Neural cell (in vitro differentiated cells): ENCODE results near the gene MRPL42. TPM values are rescaled to one million over a fixed set of nuclear protein-coding genes. Genes with fewer than 3 reads are reported as not detected.
A peak's percentile ranks its signal among the peaks of the same experiment; 100 is the strongest.

Source experiments
- H2AFZ ChIP-seq: fragments of 200-600, 300-800 bp; sonication (generic), shearing (Covaris generic); 2 replicates; pipeline ENCODE4 v1.6.0; 2014; ENCODE audit warnings: low read depth, mild to moderate bottlenecking, antibody characterized with exemption, low read length, moderate library complexity
- H3F3A ChIP-seq: fragments of 200-600 bp; shearing (Covaris generic); 2 replicates; pipeline ENCODE4 v1.6.1; 2016; ENCODE audit warnings: mild to moderate bottlenecking, moderate library complexity, mixed read lengths, antibody characterized with exemption, low read length; ENCODE audit not compliant: insufficient read depth, poor library complexity, severe bottlenecking
- H3K27ac ChIP-seq: fragments of 200-600, 300-800 bp; sonication (generic), shearing (Covaris generic); 2 replicates; pipeline ENCODE4 v1.5.1; 2014; ENCODE audit warnings: mild to moderate bottlenecking, low read length, moderate library complexity
- H3K27me3 ChIP-seq: fragments of 300-800, 200-600 bp; sonication (generic), shearing (Covaris generic); 2 replicates; pipeline ENCODE4 v1.6.0; 2014; ENCODE audit warnings: mild to moderate bottlenecking, low read depth, low read length, moderate library complexity; ENCODE audit not compliant: insufficient read depth
- H3K36me3 ChIP-seq: fragments of 300-800, 200-600 bp; sonication (generic), shearing (Covaris generic); 2 replicates; pipeline ENCODE4 v1.5.1; 2014; ENCODE audit warnings: mild to moderate bottlenecking, antibody characterized with exemption, low read length, moderate library complexity; ENCODE audit not compliant: insufficient read depth
- H3K4me2 ChIP-seq: fragments of 300-800, 200-600 bp; sonication (generic), shearing (Covaris generic); 2 replicates; pipeline ENCODE4 v1.6.0; 2014; ENCODE audit warnings: mild to moderate bottlenecking, low read length
- H3K4me3 ChIP-seq: fragments of 300-800, 200-600 bp; sonication (generic), shearing (Covaris generic); 2 replicates; pipeline ENCODE4 v1.5.1; 2014; ENCODE audit warnings: mild to moderate bottlenecking, low read length, moderate library complexity
- H3K79me2 ChIP-seq: fragments of 200-600 bp; shearing (Covaris generic); replicated peaks from 2 replicates; pipeline ENCODE4 v1.6.0; 2014; ENCODE audit warnings: mild to moderate bottlenecking, low read length, moderate library complexity; ENCODE audit not compliant: insufficient read depth
- H3K9ac ChIP-seq: fragments of 300-800, 200-600 bp; sonication (generic), shearing (Covaris generic); 2 replicates; pipeline ENCODE4 v1.6.1; 2016; ENCODE audit warnings: mild to moderate bottlenecking, low read length, mixed read lengths
- H3K9me2 ChIP-seq: fragments of 200-600 bp; shearing (Covaris generic); 2 replicates; pipeline ENCODE4 v1.6.1; 2016; ENCODE audit warnings: mild to moderate bottlenecking, low read length, mixed read lengths; ENCODE audit not compliant: insufficient read depth
- H3K9me3 ChIP-seq: fragments of 200-600, 300-800 bp; sonication (generic), shearing (Covaris generic); 2 replicates; pipeline ENCODE4 v1.6.1; 2016; ENCODE audit warnings: mild to moderate bottlenecking, mixed run types, low read length, moderate library complexity, mixed read lengths
- H4K20me1 ChIP-seq: fragments of 200-600 bp; shearing (Covaris generic); 2 replicates; pipeline ENCODE4 v1.6.1; 2016; ENCODE audit warnings: mild to moderate bottlenecking, mixed run types; ENCODE audit not compliant: insufficient read depth
- EP300 ChIP-seq: fragments of 450-650 bp; conservative IDR thresholded peaks from 2 replicates; pipeline ENCODE4 v1.6.1; 2014; ENCODE audit warnings: antibody characterized with exemption, mild to moderate bottlenecking, moderate library complexity; ENCODE audit not compliant: poor library complexity, severe bottlenecking
- EZH2 ChIP-seq: fragments of 200-600, 300-800 bp; shearing (Covaris generic), sonication (generic); IDR thresholded peaks from 2 replicates; pipeline ENCODE4 v1.6.1; 2014; ENCODE audit warnings: antibody characterized with exemption, low read length, borderline replicate concordance, mild to moderate bottlenecking; ENCODE audit not compliant: insufficient read depth, poor library complexity, severe bottlenecking
- MXI1 ChIP-seq: fragments of 450-650 bp; conservative IDR thresholded peaks from 2 replicates; pipeline ENCODE4 v1.6.1; 2014; ENCODE audit warnings: antibody characterized with exemption, mild to moderate bottlenecking; ENCODE audit not compliant: poor library complexity, severe bottlenecking
- POLR2AphosphoS5 ChIP-seq: IDR thresholded peaks from 2 replicates; pipeline ENCODE4 v1.6.1; 2012
- RAD21 ChIP-seq: fragments of 450-650 bp; conservative IDR thresholded peaks from 2 replicates; pipeline ENCODE4 v1.6.1; 2014; ENCODE audit warnings: antibody characterized with exemption, mild to moderate bottlenecking, moderate library complexity
- SMC3 ChIP-seq: fragments of 450-650 bp; conservative IDR thresholded peaks from 2 replicates; pipeline ENCODE4 v1.6.1; 2014; ENCODE audit warnings: antibody characterized with exemption, mild to moderate bottlenecking, moderate library complexity; ENCODE audit not compliant: poor library complexity
- TAF1 ChIP-seq: IDR thresholded peaks from 2 replicates; pipeline ENCODE4 v1.6.1; 2012; ENCODE audit warnings: low read depth
- polyA plus RNA-seq: library from polyadenylated mRNA; depleted of rRNA; stranded (reverse); fragments of >200 nt; gene quantifications from 2 replicates; pipeline ENCODE4 v1.2.3, GENCODE V29; 2014
- TF ChIP-seq, protein P1 (sequence below): IDR thresholded peaks from 2 replicates; pipeline ENCODE4 v1.6.1; 2012; ENCODE audit warnings: borderline replicate concordance
- TF ChIP-seq, protein P2 (sequence below): fragments of 450-650 bp; IDR thresholded peaks from 2 replicates; pipeline ENCODE4 v1.5.1; 2014; ENCODE audit warnings: antibody characterized with exemption, mild to moderate bottlenecking, moderate library complexity; ENCODE audit not compliant: poor library complexity, severe bottlenecking

Gene MRPL42
- polyA plus RNA-seq, 1 donor from 2014 or later = 260 TPM

DNA sequence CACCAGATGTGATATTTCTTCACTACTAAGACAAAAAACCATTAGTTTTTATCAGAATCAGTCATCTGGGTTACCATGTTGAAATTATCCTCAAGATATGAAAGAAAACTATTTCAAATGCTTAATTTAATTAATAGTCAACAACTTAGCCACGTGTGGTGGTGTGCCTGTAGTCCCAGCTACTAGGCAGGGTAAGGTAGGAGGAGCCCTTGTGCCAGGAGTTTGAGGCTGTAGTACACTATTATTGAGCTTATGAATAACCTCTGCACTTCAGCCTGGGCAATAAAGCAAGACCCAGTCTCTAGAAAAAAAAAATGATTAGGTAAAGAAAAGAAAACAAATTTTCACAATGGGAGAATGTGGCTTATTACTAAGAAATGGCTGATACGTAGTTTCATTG, 33.4 kb downstream of the MRPL42 start:
- H3K4me2 ChIP-seq = no peak overlapping the region
- H3K27ac ChIP-seq = no peak overlapping the region
- no peaks in the 10 kb centered on the region for H3K27me3 ChIP-seq
- H3K79me2 ChIP-seq = no peaks in the 10 kb centered on the region
- TF ChIP-seq TAF1 (no peak), SMC3 (no peak), EZH2 (no peak), EP300 (no peak), POLR2AphosphoS5 (no peak), MXI1 (no peak), RAD21 (no peak)
- TF ChIP-seq, protein P1, sequence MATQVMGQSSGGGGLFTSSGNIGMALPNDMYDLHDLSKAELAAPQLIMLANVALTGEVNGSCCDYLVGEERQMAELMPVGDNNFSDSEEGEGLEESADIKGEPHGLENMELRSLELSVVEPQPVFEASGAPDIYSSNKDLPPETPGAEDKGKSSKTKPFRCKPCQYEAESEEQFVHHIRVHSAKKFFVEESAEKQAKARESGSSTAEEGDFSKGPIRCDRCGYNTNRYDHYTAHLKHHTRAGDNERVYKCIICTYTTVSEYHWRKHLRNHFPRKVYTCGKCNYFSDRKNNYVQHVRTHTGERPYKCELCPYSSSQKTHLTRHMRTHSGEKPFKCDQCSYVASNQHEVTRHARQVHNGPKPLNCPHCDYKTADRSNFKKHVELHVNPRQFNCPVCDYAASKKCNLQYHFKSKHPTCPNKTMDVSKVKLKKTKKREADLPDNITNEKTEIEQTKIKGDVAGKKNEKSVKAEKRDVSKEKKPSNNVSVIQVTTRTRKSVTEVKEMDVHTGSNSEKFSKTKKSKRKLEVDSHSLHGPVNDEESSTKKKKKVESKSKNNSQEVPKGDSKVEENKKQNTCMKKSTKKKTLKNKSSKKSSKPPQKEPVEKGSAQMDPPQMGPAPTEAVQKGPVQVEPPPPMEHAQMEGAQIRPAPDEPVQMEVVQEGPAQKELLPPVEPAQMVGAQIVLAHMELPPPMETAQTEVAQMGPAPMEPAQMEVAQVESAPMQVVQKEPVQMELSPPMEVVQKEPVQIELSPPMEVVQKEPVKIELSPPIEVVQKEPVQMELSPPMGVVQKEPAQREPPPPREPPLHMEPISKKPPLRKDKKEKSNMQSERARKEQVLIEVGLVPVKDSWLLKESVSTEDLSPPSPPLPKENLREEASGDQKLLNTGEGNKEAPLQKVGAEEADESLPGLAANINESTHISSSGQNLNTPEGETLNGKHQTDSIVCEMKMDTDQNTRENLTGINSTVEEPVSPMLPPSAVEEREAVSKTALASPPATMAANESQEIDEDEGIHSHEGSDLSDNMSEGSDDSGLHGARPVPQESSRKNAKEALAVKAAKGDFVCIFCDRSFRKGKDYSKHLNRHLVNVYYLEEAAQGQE = no peak
- TF ChIP-seq, protein P2, sequence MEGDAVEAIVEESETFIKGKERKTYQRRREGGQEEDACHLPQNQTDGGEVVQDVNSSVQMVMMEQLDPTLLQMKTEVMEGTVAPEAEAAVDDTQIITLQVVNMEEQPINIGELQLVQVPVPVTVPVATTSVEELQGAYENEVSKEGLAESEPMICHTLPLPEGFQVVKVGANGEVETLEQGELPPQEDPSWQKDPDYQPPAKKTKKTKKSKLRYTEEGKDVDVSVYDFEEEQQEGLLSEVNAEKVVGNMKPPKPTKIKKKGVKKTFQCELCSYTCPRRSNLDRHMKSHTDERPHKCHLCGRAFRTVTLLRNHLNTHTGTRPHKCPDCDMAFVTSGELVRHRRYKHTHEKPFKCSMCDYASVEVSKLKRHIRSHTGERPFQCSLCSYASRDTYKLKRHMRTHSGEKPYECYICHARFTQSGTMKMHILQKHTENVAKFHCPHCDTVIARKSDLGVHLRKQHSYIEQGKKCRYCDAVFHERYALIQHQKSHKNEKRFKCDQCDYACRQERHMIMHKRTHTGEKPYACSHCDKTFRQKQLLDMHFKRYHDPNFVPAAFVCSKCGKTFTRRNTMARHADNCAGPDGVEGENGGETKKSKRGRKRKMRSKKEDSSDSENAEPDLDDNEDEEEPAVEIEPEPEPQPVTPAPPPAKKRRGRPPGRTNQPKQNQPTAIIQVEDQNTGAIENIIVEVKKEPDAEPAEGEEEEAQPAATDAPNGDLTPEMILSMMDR = no peak
- no peaks in the 10 kb centered on the region for H3K36me3 ChIP-seq
- no peaks in the 10 kb centered on the region for H3K9me3 ChIP-seq
- H3K4me3 ChIP-seq = no peak overlapping the region
- H3K9ac ChIP-seq = no peak overlapping the region
- H4K20me1 ChIP-seq = no peaks in the 10 kb centered on the region
- no peak overlapping the region for H2AFZ ChIP-seq
- no peaks in the 10 kb centered on the region for H3F3A ChIP-seq
- no peaks in the 10 kb centered on the region for H3K9me2 ChIP-seq

DNA sequence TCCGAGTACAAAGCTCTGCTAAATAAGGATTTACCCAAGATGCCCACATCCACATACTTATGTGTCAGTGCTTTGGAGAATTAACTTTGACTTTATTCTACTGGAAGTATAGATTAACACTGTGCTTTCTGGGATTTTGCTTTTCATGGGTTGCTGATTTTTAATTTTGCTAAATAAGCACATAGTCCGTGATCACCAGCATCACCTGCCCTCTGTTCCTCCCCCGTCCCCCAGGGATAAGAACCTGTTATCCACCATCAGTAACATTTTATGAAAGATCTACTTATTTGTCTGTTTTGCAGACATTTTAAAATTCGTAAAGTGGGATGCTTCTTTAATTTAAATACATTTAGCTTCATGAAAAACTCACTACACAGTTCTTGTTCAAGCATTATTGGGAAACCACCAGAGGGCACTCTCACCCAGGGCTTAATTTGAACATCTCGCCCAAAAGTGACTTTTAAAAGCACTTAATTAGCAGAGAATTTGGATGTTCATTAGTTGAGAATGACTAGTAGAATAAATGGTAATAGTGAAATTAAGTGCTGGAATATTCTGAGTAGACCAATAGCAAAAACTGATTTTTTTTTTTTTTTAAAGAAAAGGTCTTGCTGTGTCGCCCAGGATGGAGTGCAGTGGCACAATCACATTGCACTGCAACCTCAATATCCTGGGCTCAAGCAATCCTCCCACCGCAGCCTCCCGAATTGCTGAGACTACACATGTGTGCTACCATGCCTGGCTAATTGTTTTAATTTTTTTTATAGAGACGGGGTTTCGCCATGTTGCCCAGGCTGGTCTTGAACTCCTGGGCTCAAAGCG, 35.7 kb downstream of the MRPL42 start:
- no peak overlapping the region for H3K4me3 ChIP-seq
- H3K27ac ChIP-seq = no peak overlapping the region
- no peaks in the 10 kb centered on the region for H3K36me3 ChIP-seq
- H3K9me3 ChIP-seq = no peaks in the 10 kb centered on the region
- no peak overlapping the region for H3K4me2 ChIP-seq
- H3K9ac ChIP-seq = no peak overlapping the region
- peak; percentile 93 for TF ChIP-seq SMC3
- TF ChIP-seq, protein P2 = peak; percentile 84
- TF ChIP-seq RAD21 = peak; percentile 87
- no peak for TF ChIP-seq EP300
- no peaks in the 10 kb centered on the region for H3K79me2 ChIP-seq
- no peaks in the 10 kb centered on the region for H3F3A ChIP-seq
- H2AFZ ChIP-seq = no peak overlapping the region
- no peaks in the 10 kb centered on the region for H3K9me2 ChIP-seq
- H3K27me3 ChIP-seq = no peaks in the 10 kb centered on the region
- H4K20me1 ChIP-seq = no peaks in the 10 kb centered on the region
